Erythroblast (primary cell): ENCODE data around the gene SGK1.
"Not testable (repeated sequence)": the region's sequence is repeated elsewhere in the genome, so short reads cannot be mapped to it uniquely, and the experiment has no call there.

Experiments used
- DNase-seq, 2 experiments: peaks; one replicate each; lab custom pipeline; 2025; lab: John Stamatoyannopoulos, UW
- GATA1 ChIP-seq: IDR thresholded peaks from 2 replicates; pipeline ENCODE4 v1.6.1; 2011; ENCODE audit warnings: low read depth, mild to moderate bottlenecking, control low read depth, low read length, moderate library complexity
- POLR2A ChIP-seq: IDR thresholded peaks from 2 replicates; pipeline ENCODE4 v1.6.1; 2011; ENCODE audit warnings: mild to moderate bottlenecking, low read length

SGK1 gene

GRCh38 chr6:134343066-134343465, 25.2 kb upstream of the SGK1 start:
- DNase-seq = no peak
- TF ChIP-seq POLR2A = no peak
- no peak for TF ChIP-seq GATA1

GRCh38 chr6:134341999-134342567, 24.2 kb upstream of the SGK1 start:
- TF ChIP-seq GATA1 = no peak
- DNase-seq = no peak

- TF ChIP-seq POLR2A (no peak), GATA1 (no peak)
- DNase-seq = no peak
Measured at GRCh38 chr6:134340179-134340975, 22.5 kb upstream of the SGK1 start.

- DNase-seq = peak in 1 of 2 experiments; percentile 11
- TF ChIP-seq GATA1 = no peak
Measured at GRCh38 chr6:134339216-134339615, 21.3 kb upstream of the SGK1 start.

DNA sequence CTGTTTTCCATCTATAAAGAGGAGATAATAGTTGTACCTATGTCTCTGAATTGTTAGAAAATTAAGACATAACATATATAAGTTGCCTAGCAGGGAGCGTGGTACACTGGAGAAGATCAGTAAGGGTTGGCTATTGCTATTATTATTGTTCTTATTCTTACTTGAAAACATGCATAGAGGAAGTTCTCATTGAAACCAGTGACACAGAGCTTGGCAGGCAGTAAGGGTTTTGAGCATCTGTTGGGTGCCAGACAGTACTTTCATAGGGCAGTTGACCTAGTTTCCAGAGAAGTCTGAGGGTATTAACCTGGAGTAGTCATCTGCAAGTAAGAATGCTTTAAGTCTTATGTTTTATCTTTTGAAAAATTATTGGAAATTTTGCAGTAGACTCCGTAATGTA, 13.3 kb upstream of the SGK1 start:
- no peak for DNase-seq
- TF ChIP-seq POLR2A = no peak
- no peak for TF ChIP-seq GATA1

DNA sequence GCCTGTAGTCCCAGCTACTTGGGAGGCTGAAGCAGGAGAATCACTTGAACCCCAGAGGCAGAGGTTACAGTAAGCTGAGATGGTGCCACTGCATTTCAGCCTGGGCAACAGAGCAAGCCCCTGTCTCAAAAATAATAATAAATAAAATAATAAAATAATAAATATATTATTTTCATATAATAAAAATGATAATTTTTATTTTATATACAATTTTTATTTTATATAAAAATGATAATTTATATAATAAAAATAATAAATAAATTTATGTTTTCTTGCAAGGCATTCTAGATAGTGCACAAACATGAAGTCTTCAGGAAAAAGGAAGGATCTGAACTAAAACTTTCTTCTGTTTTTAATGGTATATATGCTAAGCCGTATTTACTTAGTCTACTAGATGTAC, 12.6 kb upstream of the SGK1 start:
- no peak for TF ChIP-seq POLR2A
- TF ChIP-seq GATA1 = no peak
- no peak for DNase-seq

- TF ChIP-seq GATA1 (no peak), POLR2A (no peak)
- DNase-seq = peak in 1 of 2 experiments; percentile 52
Measured at GRCh38 chr6:134328792-134329191, 10.9 kb upstream of the SGK1 start.

DNA sequence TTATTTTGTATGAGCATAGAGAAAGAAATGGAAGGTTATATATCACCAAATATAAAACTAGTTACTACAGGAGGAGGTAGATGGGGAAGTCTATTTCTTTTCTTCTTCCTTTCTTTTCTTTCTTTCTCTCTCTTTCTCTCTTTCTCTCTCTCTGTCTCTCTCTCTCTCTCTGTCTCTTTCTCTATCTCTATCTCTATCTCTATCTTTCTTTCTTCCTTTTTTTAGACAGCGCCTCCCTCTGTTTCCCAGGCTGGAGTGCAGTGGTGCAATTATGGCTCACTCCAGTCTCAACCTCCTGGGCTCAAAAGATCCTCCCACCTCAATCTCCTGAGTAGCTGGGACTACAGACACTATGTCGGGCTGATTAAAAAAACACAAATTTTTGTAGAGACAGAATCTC, 10.2 kb upstream of the SGK1 start:
- no peak for DNase-seq
- TF ChIP-seq GATA1 (no peak), POLR2A (no peak)

DNA sequence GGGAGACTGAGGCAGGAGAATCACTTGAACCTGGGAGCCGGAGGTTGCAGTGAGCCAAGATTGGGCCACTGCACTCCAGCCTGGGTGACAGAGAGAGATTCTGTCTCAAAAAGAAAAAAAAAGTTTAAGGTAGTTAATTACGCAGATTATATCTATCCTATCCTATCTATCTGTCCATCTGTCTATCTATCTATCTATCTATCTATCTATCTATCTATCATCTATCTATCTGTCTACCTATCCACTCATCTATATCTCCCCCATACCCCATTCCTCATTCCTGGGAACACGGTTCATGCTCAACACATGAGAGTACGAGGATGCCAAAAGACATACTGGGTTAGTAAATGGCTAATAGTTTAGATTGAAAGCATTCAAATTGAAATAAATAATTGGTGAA, 8.3 kb upstream of the SGK1 start:
- DNase-seq = not testable (repeated sequence)

GRCh38 chr6:134324766-134325165, 6.9 kb upstream of the SGK1 start:
- TF ChIP-seq POLR2A (no peak), GATA1 (no peak)
- no peak for DNase-seq

- no peak for TF ChIP-seq POLR2A
- TF ChIP-seq GATA1 = no peak
- DNase-seq = no peak
Measured at GRCh38 chr6:134324141-134324540, 6.2 kb upstream of the SGK1 start.

GRCh38 chr6:134323698-134324097, 5.8 kb upstream of the SGK1 start:
- TF ChIP-seq GATA1 (no peak), POLR2A (no peak)
- DNase-seq = no peak

GRCh38 chr6:134323294-134323693, 5.4 kb upstream of the SGK1 start:
- TF ChIP-seq GATA1 = no peak
- no peak for DNase-seq

DNA sequence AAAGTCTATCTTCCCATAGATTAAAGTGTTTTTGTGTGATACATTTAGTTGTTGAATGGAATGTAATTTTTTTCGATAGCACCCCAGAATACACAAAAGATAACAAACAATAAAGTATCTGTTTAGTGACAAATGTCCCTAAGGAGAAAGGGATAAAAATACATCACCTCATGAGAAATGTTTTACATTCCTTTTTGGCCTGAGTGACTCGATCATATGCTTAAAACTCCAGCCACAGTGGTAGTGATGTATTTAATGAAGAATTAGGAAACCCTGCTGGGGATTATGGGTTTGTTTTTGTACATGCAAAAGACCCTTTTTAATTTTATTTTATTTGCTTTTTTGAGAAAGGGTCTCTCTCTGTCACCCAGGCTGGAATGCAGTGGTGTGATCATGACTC, 4.3 kb upstream of the SGK1 start:
- no peak for DNase-seq
- TF ChIP-seq GATA1 = no peak
- TF ChIP-seq POLR2A = no peak

- TF ChIP-seq GATA1 = no peak
Measured at GRCh38 chr6:134321246-134321645, 3.3 kb upstream of the SGK1 start.

DNA sequence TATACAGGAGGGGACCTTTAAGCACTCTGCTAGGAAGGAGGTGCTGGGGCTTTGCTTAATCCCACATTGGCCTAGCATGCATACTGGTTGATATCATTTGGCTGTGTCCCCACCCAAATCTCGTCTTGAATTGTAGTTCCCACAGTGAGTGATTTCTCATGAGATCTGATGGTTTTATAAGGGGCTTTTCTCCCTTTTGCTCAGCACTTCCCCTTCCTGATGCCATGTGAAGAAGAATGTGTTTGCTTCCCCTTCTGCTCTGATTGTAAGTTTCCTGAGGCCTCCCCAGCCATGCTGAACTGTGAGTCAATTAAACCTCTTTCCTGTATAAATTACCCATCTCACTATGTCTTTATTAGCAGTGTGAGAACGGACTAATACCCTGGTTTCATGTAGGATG, 1.8 kb upstream of the SGK1 start:
- not testable (repeated sequence) for DNase-seq

More at GRCh38 chr6:134321246-134321645, 3.3 kb upstream of the SGK1 start:
- no peak for DNase-seq
